Lower leg skin (tissue), 4 donors: ENCODE measurements around the gene CAMP. TPM values are rescaled to one million over a fixed set of nuclear protein-coding genes. Genes with fewer than 3 reads are reported as not detected.
A peak's percentile ranks its signal among the peaks of the same experiment; 100 is the strongest.
"Not testable (repeated sequence)": the region's sequence is repeated elsewhere in the genome, so short reads cannot be mapped to it uniquely, and the experiment has no call there.

Experiments
- DNase-seq, 2 donors: peaks; one replicate each; pipeline ENCODE4 v3.0.0-alpha.2; 2019; ENCODE audit warnings: low spot score in 2 of 2
- H3K4me3 ChIP-seq: fragments of 200-600 bp; sonication (generic); 2 replicates; pipeline ENCODE4 v1.5.1; 2017; ENCODE audit warnings: mild to moderate bottlenecking, low read depth; ENCODE audit not compliant: poor library complexity, severe bottlenecking
- POLR2A ChIP-seq, 2 donors: fragments of 450-650 bp; IDR thresholded peaks; one replicate each; pipeline ENCODE4 v1.6.1; 2016 to 2017; ENCODE audit warnings: antibody characterized with exemption in 2 of 2, mild to moderate bottlenecking in 1 of 2, moderate library complexity in 1 of 2
- WGBS, 2 donors: methylation state at CpG; one replicate each; pipeline ENCODE4 v1.1.5; 2018; 5-methylcytosine and 5-hydroxymethylcytosine counted together
- intact Hi-C: fragments of 100-400 bp; cut with DNase I; formaldehyde crosslinking; loops from one replicate; pipeline ENCODE4 v1.15.0; 2023; ENCODE audit warnings: low total_unique reads
- total RNA-seq, 4 donors: library from RNA; depleted of rRNA; stranded (reverse); fragments of >200 nt; gene quantifications; one replicate each; pipeline ENCODE4 v1.1.0, GENCODE V29; 2016
- TF ChIP-seq, protein P1 (sequence below), 3 donors: fragments of 450-650 bp; IDR thresholded peaks; one replicate each; pipeline ENCODE4 v1.5.1; 2016; ENCODE audit warnings: antibody characterized with exemption in 3 of 3, mild to moderate bottlenecking in 3 of 3, moderate library complexity in 2 of 3

The CAMP gene
- total RNA-seq, 4 donors from 2014 or later, result 1.1 TPM; not detected in 3

DNA sequence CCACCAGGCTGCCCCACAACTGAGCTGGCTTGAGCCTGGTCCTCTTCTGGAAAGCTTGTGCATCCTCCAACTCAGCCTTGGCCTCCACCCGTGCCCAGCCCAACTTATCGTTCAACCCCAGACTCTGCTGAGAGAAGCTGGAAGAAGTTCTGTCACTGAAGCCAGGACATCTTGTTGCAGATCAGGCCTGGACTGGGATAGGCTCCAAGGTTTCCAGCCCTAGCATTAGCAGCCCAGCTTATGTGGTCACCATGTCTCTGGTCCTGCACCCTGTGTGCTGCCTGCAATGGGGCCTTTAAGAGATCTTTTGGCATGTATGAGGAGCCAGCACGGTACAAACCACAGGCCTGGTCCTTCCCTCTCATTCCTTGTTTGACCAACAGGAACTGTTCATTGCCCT lies 15.2 kb upstream of the CAMP start:
- 52 to 61% methylated on average over 3 of the region's 3 CpGs for WGBS, 2 donors
- no peak overlapping the region for H3K4me3 ChIP-seq
- TF ChIP-seq, protein P1, sequence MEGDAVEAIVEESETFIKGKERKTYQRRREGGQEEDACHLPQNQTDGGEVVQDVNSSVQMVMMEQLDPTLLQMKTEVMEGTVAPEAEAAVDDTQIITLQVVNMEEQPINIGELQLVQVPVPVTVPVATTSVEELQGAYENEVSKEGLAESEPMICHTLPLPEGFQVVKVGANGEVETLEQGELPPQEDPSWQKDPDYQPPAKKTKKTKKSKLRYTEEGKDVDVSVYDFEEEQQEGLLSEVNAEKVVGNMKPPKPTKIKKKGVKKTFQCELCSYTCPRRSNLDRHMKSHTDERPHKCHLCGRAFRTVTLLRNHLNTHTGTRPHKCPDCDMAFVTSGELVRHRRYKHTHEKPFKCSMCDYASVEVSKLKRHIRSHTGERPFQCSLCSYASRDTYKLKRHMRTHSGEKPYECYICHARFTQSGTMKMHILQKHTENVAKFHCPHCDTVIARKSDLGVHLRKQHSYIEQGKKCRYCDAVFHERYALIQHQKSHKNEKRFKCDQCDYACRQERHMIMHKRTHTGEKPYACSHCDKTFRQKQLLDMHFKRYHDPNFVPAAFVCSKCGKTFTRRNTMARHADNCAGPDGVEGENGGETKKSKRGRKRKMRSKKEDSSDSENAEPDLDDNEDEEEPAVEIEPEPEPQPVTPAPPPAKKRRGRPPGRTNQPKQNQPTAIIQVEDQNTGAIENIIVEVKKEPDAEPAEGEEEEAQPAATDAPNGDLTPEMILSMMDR (IDR thresholded peaks at IDR 0.05), result no peak
- no peak for TF ChIP-seq POLR2A (IDR thresholded peaks at IDR 0.05)
- no peak for DNase-seq
- intact Hi-C loops, result no loop called here

DNA sequence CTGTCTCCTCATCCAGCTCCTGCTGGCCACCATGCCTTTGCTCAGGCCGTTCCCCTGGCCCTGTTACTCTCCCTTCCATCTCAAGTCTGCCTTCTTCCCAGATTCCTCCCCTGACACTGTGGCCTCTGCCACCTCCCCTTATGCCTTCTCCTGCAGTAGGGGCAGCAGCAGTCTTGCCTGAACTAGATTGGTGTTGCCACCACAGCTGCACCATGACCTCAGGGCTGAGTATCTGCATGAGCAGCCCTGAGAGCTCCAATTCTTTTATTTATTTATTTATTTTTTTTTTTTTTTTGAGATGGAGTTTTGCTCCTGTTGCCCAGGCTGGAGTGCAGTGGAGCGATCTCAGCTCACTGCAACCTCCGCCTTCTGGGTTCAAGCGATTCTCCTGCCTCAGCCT lies 13.8 kb upstream of the CAMP start:
- intact Hi-C loops, result no loop called here
- no peak overlapping the region for H3K4me3 ChIP-seq
- TF ChIP-seq, protein P1 (IDR thresholded peaks at IDR 0.05), result no peak
- no peak for TF ChIP-seq POLR2A (IDR thresholded peaks at IDR 0.05)
- WGBS, 2 donors, result 96 to 98% methylated on average over 4 of the region's 4 CpGs
- DNase-seq, result no peak

GRCh38 chr3:48210534-48210933 lies 12.8 kb upstream of the CAMP start:
- H3K4me3 ChIP-seq, DNase-seq, intact Hi-C loops: not testable (repeated sequence)
- WGBS, 2 donors, result 88% methylated on average over 43 of the region's 48 CpGs; no CpG with 5 or more reads in 1 of the 2 donors

DNA sequence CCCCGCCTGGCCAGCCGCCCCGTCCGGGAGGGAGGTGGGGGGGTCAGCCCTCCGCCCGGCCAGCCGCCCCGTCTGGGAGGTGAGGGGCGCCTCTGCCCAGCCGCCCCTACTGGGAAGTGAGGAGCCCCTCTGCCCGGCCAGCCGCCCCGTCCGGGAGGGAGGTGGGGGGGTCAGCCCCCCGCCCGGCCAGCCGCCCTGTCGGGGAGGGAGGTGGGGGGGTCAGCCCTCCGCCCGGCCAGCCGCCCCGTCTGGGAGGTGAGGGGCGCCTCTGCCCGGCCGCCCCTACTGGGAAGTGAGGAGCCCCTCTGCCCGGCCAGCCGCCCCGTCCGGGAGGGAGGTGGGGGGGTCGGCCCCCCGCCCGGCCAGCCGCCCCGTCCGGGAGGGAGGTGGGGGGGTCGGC lies 11.5 kb upstream of the CAMP start:
- H3K4me3 ChIP-seq, intact Hi-C loops, DNase-seq: not testable (repeated sequence)
- WGBS, 2 donors, result 97% methylated on average over 7 of the region's 36 CpGs; no CpG with 5 or more reads in 1 of the 2 donors

- WGBS, 2 donors, result 84 to 93% methylated on average over 3 of the region's 3 CpGs
- TF ChIP-seq POLR2A (IDR thresholded peaks at IDR 0.05), result no peak
- TF ChIP-seq, protein P1 (IDR thresholded peaks at IDR 0.05), result no peak
- intact Hi-C loops, result no loop called here
- no peak overlapping the region for H3K4me3 ChIP-seq
- no peak for DNase-seq
These were observed 9.1 kb upstream of the CAMP start for GRCh38 chr3:48214225-48214624.

DNA sequence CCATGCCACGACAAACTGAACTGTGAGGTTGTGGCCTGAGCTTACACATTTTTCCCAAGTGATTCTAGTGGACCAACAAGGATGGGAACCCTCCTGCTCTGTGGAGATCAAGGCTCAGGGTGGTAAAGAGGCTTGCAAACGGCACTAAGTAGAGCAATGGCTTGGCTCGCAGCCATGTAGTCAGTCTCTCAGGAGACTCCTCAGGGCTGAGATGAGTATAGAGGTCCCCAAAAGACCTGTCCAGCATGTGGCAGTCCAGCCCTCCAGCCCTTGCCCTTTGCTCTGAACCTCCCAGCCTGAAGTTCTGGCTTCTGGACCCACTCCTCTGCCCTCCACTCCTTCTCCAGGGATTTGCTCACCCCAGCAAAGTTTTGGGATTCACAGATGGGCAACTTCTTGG lies 8.3 kb upstream of the CAMP start:
- intact Hi-C loops, result loop anchor here (5.0 kb wide), 1 partner anchor 1047 kb away; no protein-coding TSS in a partner anchor
- 61 to 69% methylated on average over 3 of the region's 3 CpGs for WGBS, 2 donors
- TF ChIP-seq, protein P1 (IDR thresholded peaks at IDR 0.05), result no peak
- TF ChIP-seq POLR2A (IDR thresholded peaks at IDR 0.05), result no peak

GRCh38 chr3:48215466-48215865 lies 7.8 kb upstream of the CAMP start:
- H3K4me3 ChIP-seq, result no peak overlapping the region
- TF ChIP-seq, protein P1 (IDR thresholded peaks at IDR 0.05), result no peak
- TF ChIP-seq POLR2A (IDR thresholded peaks at IDR 0.05), result no peak
- 47 to 52% methylated on average over 4 of the region's 4 CpGs for WGBS, 2 donors
- intact Hi-C loops, result loop anchor here (5.0 kb wide), 1 partner anchor 1047 kb away; no protein-coding TSS in a partner anchor
- DNase-seq, result peak in 1 of 2 donors; percentile 60

More for the DNA sequence above, 8.3 kb upstream of the CAMP start:
- peak; percentile 41 to 88 for DNase-seq
- H3K4me3 ChIP-seq, result no peak overlapping the region
